ENCODE measurements around the gene ZFP91. TPM values are rescaled to one million over a fixed set of nuclear protein-coding genes. Genes with fewer than 3 reads are reported as not detected.
A peak's percentile ranks its signal among the peaks of the same experiment; 100 is the strongest.

ZFP91 gene
- total and polyA plus RNA-seq, 9 of the 15 experiments (the other 6 are each of a cell fraction or from before 2014, with no cell fraction given), result 17.6 to 58.3 (median 34.0) TPM

DNA sequence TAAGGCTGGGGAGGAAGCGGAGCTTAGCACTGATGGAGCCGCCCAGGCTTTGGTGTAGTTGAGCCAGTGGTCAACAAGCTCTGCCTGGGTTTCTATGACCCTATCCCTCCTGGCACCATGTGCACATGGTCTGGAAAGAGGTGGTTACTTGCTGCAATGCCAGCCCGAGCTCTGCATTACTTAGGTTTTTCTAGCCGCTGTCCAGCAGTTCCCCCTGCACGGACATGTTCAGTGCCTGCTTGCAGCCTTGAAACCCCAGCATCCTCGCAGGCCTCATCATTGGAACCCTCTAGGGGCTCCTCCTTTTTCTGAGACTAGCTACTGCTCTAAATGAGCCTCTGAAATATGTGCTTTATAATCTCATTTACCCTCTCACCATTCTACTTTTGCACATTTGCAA, 60.2 kb downstream of the ZFP91 start:
- BruUV-seq (replicated peaks), result no TSS peak
- TF ChIP-seq, protein P1, sequence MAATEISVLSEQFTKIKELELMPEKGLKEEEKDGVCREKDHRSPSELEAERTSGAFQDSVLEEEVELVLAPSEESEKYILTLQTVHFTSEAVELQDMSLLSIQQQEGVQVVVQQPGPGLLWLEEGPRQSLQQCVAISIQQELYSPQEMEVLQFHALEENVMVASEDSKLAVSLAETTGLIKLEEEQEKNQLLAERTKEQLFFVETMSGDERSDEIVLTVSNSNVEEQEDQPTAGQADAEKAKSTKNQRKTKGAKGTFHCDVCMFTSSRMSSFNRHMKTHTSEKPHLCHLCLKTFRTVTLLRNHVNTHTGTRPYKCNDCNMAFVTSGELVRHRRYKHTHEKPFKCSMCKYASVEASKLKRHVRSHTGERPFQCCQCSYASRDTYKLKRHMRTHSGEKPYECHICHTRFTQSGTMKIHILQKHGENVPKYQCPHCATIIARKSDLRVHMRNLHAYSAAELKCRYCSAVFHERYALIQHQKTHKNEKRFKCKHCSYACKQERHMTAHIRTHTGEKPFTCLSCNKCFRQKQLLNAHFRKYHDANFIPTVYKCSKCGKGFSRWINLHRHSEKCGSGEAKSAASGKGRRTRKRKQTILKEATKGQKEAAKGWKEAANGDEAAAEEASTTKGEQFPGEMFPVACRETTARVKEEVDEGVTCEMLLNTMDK (IDR thresholded peaks at IDR 0.05; ENCODE audit: borderline replicate concordance, insufficient read depth, low read depth, low read length, poor library complexity, severe bottlenecking), result no peak
- TF ChIP-seq, protein P2, sequence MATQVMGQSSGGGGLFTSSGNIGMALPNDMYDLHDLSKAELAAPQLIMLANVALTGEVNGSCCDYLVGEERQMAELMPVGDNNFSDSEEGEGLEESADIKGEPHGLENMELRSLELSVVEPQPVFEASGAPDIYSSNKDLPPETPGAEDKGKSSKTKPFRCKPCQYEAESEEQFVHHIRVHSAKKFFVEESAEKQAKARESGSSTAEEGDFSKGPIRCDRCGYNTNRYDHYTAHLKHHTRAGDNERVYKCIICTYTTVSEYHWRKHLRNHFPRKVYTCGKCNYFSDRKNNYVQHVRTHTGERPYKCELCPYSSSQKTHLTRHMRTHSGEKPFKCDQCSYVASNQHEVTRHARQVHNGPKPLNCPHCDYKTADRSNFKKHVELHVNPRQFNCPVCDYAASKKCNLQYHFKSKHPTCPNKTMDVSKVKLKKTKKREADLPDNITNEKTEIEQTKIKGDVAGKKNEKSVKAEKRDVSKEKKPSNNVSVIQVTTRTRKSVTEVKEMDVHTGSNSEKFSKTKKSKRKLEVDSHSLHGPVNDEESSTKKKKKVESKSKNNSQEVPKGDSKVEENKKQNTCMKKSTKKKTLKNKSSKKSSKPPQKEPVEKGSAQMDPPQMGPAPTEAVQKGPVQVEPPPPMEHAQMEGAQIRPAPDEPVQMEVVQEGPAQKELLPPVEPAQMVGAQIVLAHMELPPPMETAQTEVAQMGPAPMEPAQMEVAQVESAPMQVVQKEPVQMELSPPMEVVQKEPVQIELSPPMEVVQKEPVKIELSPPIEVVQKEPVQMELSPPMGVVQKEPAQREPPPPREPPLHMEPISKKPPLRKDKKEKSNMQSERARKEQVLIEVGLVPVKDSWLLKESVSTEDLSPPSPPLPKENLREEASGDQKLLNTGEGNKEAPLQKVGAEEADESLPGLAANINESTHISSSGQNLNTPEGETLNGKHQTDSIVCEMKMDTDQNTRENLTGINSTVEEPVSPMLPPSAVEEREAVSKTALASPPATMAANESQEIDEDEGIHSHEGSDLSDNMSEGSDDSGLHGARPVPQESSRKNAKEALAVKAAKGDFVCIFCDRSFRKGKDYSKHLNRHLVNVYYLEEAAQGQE (IDR thresholded peaks at IDR 0.05; ENCODE audit: borderline replicate concordance), result peak; percentile 73
- TF ChIP-seq, protein P2 (CRISPR knock-in tag; IDR thresholded peaks at IDR 0.05; ENCODE audit: low read depth), result no peak
- TF ChIP-seq ZBTB8A (IDR thresholded peaks at IDR 0.05; ENCODE audit: partially characterized antibody), result no peak
- POLR2A ChIA-PET, result interaction anchor here (1.1 kb wide), 1 partner anchor 9 kb away, joined by 4 read pairs; no protein-coding TSS in a partner anchor

More for the DNA sequence above, 60.2 kb downstream of the ZFP91 start:
- H3K27ac ChIP-seq (ENCODE audit: extremely low read depth, low read depth, low read length), result no peak overlapping the region
- CTCF ChIA-PET (ENCODE audit: low intra/inter-chr PET ratio), result no interaction called here
- no peak overlapping the region for H3K4me2 ChIP-seq (ENCODE audit: insufficient read depth, low read length)
- H3K9me1 ChIP-seq (ENCODE audit: control insufficient read depth, insufficient read depth, low read length), result no peaks in the 10 kb centered on the region
- H4K20me1 ChIP-seq (replicated peaks; ENCODE audit: control insufficient read depth, insufficient read depth, low read length), result no peaks in the 10 kb centered on the region
- peaks cover 0 to 9% of the 10 kb centered on the region in 2 experiments; a peak in 3 of 5 replicates for H3K4me1 ChIP-seq (replicated peaks in 1 of 2; ENCODE audit: control insufficient read depth in 2 of 2, insufficient read depth in 2 of 2, low read length in 2 of 2)
- ATAC-seq (peak; percentile 38; the same call in 1 of the 3 replicates), FAIRE-seq (no peak), DNase-seq (ENCODE audit: extremely low read depth in 1 of 4, low spot score in 3 of 4) (no peak)
- H3K4me3 ChIP-seq, result no peak overlapping the region
- intact Hi-C loops (cut with micrococcal nuclease) (loop anchor here (10.0 kb wide), 1 partner anchor 416 kb away; no protein-coding TSS in a partner anchor), in situ Hi-C loops (cut with MboI) (loop anchor here (25.0 kb wide), 1 partner anchor 498 kb away; the partner anchor contains the start of gene FAM111A)
- no peaks in the 10 kb centered on the region for H3K79me2 ChIP-seq (ENCODE audit: control insufficient read depth, insufficient read depth, low read length)
- H3K9ac ChIP-seq (ENCODE audit: insufficient read depth in 1 of 2, low read depth in 2 of 2, low read length in 2 of 2), result no peak overlapping the region
- H3K36me3 ChIP-seq (ENCODE audit: control insufficient read depth, insufficient read depth, low read length), result no peaks in the 10 kb centered on the region
- H2AFZ ChIP-seq (ENCODE audit: low read depth, low read length), result no peak overlapping the region
- no peaks in the 10 kb centered on the region for H3K27me3 ChIP-seq (ENCODE audit: control insufficient read depth in 2 of 2, insufficient read depth in 2 of 2, low read length in 2 of 2)
- 7% methylated on average over 6 of the region's 6 CpGs for WGBS (ENCODE audit: insufficient coverage, low coverage, missing lambda C conversion rate)
- no peaks in the 10 kb centered on the region for H3K9me3 ChIP-seq (replicated peaks; ENCODE audit: control insufficient read depth, insufficient read depth, low read depth, low read length)

Measured in K562 (cell line).